GM21360 (cell line): ENCODE results near the gene NEU3.
"Not testable (repeated sequence)": the region's sequence is repeated elsewhere in the genome, so short reads cannot be mapped to it uniquely, and the experiment has no call there.

Experiments
- ATAC-seq: cut with Tn5 transposase; IDR thresholded peaks from one replicate; pipeline ENCODE4 v1.9.1; 2021; ENCODE audit warnings: mild to moderate bottlenecking, moderate library complexity; ENCODE audit not compliant: unreplicated experiment

The NEU3 gene

GRCh38 chr11:75028724-75029123 lies 40.0 kb downstream of the NEU3 start:
- ATAC-seq: no peak

DNA sequence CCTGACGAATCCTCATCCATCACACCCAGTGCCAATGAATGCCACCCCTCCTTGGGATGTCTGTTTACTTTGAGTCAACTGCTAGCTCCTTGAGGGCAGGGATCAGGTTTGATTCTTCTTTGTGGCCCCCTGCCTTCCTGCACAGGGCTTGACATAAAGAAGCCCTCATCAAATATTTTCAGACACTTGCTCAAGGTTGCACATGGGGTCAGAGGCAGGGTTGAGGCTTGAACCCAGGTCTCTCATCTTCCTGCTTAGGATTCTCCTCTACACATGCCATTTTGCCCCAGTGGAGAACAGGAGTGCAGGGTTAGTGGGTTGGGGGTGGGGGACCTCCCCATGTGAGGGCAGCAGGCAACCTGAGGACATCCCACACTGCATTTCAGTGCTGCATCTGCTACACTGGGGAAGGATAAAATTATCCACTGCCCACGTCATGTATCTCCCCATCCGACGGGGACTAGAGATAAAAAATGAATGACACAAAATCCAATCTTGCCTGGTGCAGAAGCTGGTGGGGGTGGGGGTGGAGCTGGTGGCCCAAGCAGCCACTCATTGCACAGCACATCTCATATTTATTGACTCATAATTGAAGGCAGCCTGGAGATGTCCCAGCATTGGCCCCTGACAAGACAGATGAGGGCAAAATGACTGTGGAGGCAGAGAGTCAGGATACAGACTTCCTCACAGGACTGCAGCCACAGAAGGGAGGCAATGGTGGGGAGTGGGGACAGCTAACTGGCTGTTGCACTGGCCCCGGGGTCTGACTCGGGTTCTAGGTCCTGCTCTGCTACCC lies 41.3 kb downstream of the NEU3 start:
- ATAC-seq: no peak

GRCh38 chr11:75031224-75031753 lies 42.6 kb downstream of the NEU3 start:
- no peak for ATAC-seq

- no peak for ATAC-seq
These were observed 43.2 kb downstream of the NEU3 start for GRCh38 chr11:75031771-75032549.

GRCh38 chr11:75032550-75032935 lies 43.8 kb downstream of the NEU3 start:
- ATAC-seq: no peak

DNA sequence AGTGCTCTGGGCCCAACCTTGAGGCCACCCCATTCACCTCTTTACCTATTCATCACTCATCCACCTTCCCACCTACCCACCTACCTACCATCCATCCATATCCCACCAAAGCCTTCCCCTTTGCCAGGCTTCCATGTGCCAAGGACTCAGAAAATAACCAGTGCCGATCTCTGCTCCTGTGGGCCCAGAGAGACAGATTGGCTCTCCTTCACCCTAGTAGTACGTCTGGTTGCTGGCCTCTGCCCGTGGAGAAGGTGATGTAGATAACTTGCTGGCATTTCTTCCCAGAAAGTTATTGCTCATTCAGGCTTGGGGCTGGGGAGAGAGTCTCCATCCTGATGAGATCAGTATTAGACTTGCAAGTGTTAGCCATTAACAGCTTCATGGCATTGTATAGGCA lies 45.2 kb downstream of the NEU3 start:
- no peak for ATAC-seq

- no peak for ATAC-seq
These were observed 46.5 kb downstream of the NEU3 start for GRCh38 chr11:75035256-75035655.

GRCh38 chr11:75035911-75036565 lies 47.3 kb downstream of the NEU3 start:
- no peak for ATAC-seq

- ATAC-seq: no peak
These were observed 51.5 kb downstream of the NEU3 start for GRCh38 chr11:75040167-75040770.

- no peak for ATAC-seq
These were observed 52.5 kb downstream of the NEU3 start for GRCh38 chr11:75041263-75041662.

GRCh38 chr11:75041821-75042220 lies 53.1 kb downstream of the NEU3 start:
- ATAC-seq: not testable (repeated sequence)

- ATAC-seq: not testable (repeated sequence)
These were observed 55.8 kb downstream of the NEU3 start for GRCh38 chr11:75044381-75045170.

- ATAC-seq: not testable (repeated sequence)
These were observed 57.9 kb downstream of the NEU3 start for GRCh38 chr11:75046668-75047067.

DNA sequence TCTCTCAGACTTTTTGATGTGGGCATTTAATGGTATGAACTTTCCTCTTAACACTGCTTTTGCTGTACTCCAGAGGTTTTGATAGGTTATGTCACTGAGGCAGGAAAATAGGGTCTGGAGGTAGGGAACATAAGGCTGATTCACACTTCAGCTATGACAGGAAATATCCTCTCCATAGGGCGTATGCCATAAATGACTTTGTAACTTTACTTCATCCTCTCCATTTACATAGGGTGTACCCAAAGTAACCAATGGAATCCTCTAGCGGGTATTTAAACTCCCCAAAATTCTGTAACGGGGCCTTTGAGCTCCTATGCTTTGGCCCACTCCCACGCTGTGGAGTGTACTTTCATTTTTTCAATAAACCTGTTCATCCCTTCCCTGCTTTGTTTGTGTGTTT lies 58.5 kb downstream of the NEU3 start:
- no peak for ATAC-seq

- not testable (repeated sequence) for ATAC-seq
These were observed 61.0 kb downstream of the NEU3 start for GRCh38 chr11:75049501-75050266.

GRCh38 chr11:75050516-75050915 lies 61.8 kb downstream of the NEU3 start:
- no peak for ATAC-seq

- ATAC-seq: no peak
These were observed 62.3 kb downstream of the NEU3 start for GRCh38 chr11:75051043-75051442.

GRCh38 chr11:75052457-75052856 lies 63.7 kb downstream of the NEU3 start:
- no peak for ATAC-seq

DNA sequence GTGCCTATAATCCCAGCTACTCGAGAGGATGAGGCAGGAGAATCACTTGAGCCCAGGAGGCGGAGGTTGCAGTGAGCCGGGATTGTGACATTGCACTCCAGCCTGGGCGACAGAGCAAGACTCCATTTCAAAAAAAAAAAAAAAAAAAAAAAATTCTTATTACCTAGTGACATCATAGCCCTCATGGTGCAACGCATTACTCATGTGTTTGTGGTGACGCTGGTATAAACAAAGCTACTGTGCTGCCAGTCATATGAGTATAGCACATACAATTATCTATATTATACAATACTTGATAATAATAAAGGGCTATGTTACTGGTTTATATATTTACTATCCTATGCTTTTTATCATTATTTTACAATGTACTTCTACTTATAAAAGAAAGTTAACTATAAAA lies 66.8 kb downstream of the NEU3 start:
- no peak for ATAC-seq
